H54 (cell line): ENCODE results near the gene TRPC4.

Experiments
- DNase-seq: peaks from one replicate; pipeline ENCODE4 v3.0.0; 2011; ENCODE audit warnings: low spot score, mixed read lengths; ENCODE audit not compliant: insufficient read length
- FAIRE-seq: peaks from 3 replicates; lab custom pipeline; 2011; peaks lifted over from hg19 to GRCh38; lab: Jason Lieb, UNC
- POLR2A ChIP-seq: IDR thresholded peaks from 2 replicates; pipeline ENCODE4 v1.6.1; 2011; ENCODE audit warnings: low read depth, mild to moderate bottlenecking, low read length

The TRPC4 gene

DNA sequence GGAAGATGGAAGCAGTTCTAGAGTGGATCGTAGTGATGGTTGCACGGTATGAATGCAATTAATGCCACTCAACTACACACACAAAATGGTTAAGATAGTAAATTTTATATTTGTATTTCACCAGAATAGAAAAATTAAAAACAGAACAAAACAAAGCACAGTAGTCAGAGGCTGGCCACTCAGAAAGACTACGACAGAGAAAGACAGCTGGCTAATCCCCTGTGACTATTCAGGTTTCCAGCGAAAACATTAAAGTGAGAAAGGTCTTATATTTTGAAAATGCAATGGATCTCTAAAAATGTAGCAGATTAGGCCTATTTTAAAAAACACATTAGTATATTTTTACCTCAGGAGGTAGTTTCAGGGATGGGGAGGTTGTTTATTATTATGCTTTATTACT, 139.7 kb downstream of the TRPC4 start:
- no peak for FAIRE-seq
- DNase-seq: no peak
- TF ChIP-seq POLR2A: no peak

GRCh38 chr13:37716420-37717195, 153.0 kb downstream of the TRPC4 start:
- FAIRE-seq (no peak), DNase-seq (no peak)
- TF ChIP-seq POLR2A: no peak

DNA sequence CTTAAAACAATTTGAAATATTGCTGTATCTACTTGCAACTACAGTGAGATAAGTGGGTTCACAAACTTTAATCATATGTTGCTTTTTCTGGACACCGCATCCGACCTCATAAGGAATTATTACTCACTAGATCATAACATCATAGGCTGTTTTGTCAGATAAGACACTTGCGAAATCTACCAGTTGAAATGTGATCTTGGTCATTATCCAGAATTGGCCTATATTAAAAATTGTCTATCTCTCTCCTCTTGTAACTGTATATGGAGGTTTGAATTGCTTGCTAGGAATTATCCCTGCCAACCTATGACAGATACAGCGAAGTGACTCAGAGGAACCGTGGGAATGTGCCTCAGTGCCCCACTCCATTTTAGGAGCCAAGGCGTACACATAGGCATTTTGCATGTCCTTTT, 154.0 kb downstream of the TRPC4 start:
- FAIRE-seq: no peak
- TF ChIP-seq POLR2A: no peak
- no peak for DNase-seq

DNA sequence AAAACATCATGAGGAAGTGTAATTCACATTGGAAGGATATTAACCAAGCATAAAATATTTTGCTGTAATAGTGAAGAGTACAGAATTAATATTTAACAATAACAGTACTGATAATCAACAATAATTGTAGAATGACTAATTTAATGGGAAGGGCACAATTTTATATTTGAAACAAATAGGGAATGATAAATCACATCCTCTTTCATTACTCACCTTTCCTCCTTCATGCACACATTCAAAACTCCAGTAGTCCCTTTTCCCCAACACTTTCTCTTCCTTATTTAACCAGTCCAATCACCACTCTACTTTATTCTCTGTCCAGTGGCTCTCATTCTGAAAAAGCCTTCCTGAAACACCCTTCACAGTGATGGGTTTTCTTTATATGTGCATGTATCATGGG, 160.3 kb downstream of the TRPC4 start:
- FAIRE-seq (no peak), DNase-seq (no peak)
- TF ChIP-seq POLR2A: no peak

GRCh38 chr13:37707739-37708500, 161.7 kb downstream of the TRPC4 start:
- TF ChIP-seq POLR2A: no peak
- DNase-seq (no peak), FAIRE-seq (no peak)

GRCh38 chr13:37706041-37706440, 163.5 kb downstream of the TRPC4 start:
- FAIRE-seq: no peak

GRCh38 chr13:37701972-37702371, 167.6 kb downstream of the TRPC4 start:
- peak; percentile 2 for DNase-seq
- TF ChIP-seq POLR2A: no peak
- peak; percentile 66 for FAIRE-seq

More at GRCh38 chr13:37706041-37706440, 163.5 kb downstream of the TRPC4 start:
- DNase-seq: no peak
- TF ChIP-seq POLR2A: no peak

DNA sequence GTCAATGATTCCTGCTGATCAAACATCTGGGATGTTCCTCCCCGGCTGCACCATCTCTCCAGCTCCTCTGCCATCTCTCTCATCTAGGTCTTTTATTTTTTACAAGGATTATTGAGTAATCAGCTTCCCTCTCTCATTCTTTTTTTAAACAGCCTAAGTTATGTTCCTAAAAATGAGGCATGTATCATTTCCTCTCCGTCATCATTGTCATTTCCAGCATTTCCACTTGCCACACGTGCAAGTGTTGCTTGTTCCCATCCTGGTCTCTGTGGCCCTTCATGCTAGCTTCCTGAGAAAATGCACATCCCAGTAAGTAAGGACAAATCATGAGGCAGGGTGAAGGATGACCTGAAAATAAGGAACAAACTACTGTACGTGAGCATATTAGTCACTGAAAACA, 168.3 kb downstream of the TRPC4 start:
- no peak for FAIRE-seq
- TF ChIP-seq POLR2A: no peak
- DNase-seq: no peak

DNA sequence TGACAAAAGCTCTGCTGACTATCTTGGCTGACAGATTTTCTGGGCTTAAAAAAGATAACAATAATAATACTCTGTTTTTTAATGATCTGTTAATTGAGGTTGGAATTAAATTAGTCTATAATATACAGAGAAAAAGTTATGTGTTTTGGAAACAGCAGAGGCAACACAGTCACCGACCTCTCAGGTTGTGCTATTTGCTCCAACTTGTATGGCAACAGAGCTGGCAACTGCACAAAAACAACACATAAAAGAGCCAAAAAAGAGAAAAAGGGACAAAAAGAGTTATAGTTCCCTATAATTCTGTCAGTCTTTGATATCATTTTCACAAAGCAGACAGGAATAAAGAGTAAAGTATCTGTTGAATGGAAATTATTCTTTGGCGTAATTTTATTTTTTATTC, 168.7 kb downstream of the TRPC4 start:
- TF ChIP-seq POLR2A: no peak
- DNase-seq (no peak), FAIRE-seq (no peak)

DNA sequence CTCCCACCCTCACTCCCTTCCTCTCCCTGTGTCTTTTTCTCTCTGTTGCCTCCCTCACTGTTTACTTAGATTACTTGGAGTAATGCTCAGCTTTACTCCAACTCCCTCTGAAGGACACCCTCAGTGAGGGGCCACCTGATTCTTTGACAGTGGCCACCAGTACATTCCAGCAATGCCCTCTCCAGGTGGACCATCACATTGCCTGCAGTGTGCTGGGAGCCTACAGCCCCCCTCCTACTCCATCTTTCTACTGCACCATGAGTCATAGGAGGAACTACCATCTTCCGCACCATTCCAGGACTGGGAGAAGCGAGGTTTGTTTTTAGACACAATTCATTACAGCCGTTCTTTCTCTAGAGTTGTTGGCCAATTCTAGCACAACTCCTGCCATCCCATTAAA, 174.4 kb downstream of the TRPC4 start:
- FAIRE-seq: no peak
- TF ChIP-seq POLR2A: no peak
- no peak for DNase-seq

- no peak for TF ChIP-seq POLR2A
- DNase-seq (no peak), FAIRE-seq (no peak)
Measured at GRCh38 chr13:37690361-37690760, 179.2 kb downstream of the TRPC4 start.

GRCh38 chr13:37686501-37686900, 183.1 kb downstream of the TRPC4 start:
- DNase-seq: no peak
- FAIRE-seq: no peak
- TF ChIP-seq POLR2A: no peak

GRCh38 chr13:37685206-37685605, 184.4 kb downstream of the TRPC4 start:
- no peak for TF ChIP-seq POLR2A
- DNase-seq: no peak
- FAIRE-seq: no peak

- no peak for TF ChIP-seq POLR2A
- DNase-seq: no peak
- FAIRE-seq: no peak
Measured at GRCh38 chr13:37682496-37682895, 187.1 kb downstream of the TRPC4 start.
